ENCODE results near the gene WDR20. TPM values are rescaled to one million over a fixed set of nuclear protein-coding genes. Genes with fewer than 3 reads are reported as not detected.

WDR20 gene
- polyA plus RNA-seq, 1 of the 3 experiments (the other 2 are of a cell fraction), result 12.4 TPM

- Histone ChIP-seq H3F3A (replicated peaks; ENCODE audit: insufficient read depth) (peaks cover 5% of the 10 kb centered on the region), H3K9me3 (no peaks in the 10 kb centered on the region), H2AFZ (ENCODE audit: low read depth) (no peak overlapping the region), H4K20me1 (ENCODE audit: insufficient read depth) (peaks cover 66% of the 10 kb centered on the region), H3K9me2 (no peaks in the 10 kb centered on the region), H3K4me1 (ENCODE audit: control insufficient read depth in 1 of 2, insufficient read depth in 2 of 2, low read depth in 1 of 2, low read length in 1 of 2) (peaks cover 3 to 7% of the 10 kb centered on the region in 2 experiments; a peak in 2 of 4 replicates), H3K36me3 (replicated peaks in 1 of 2; ENCODE audit: control insufficient read depth in 1 of 2, insufficient read depth in 2 of 2, low read length in 1 of 2) (no peaks in the 10 kb centered on the region), H3K4me2 (no peak overlapping the region), H3K9ac (no peak overlapping the region), H3K27ac (ENCODE audit: low read depth in 2 of 2, low read length in 1 of 2) (no peak overlapping the region), H3K4me3 (ENCODE audit: low read depth in 2 of 2, low read length in 1 of 2) (no peak overlapping the region), H3K27me3 (ENCODE audit: insufficient read depth) (no peaks in the 10 kb centered on the region), H3K79me2 (ENCODE audit: insufficient read depth) (peaks cover 88% of the 10 kb centered on the region)
- POLR2A ChIA-PET, result no interaction called here
- WGBS (ENCODE audit: low lambda C conversion rate), result 94% methylated on average over 4 of the region's 4 CpGs
- CTCF ChIA-PET, result interaction anchor here (1.4 to 1.6 kb wide), 2 partner anchors 15 to 154 kb away, joined by 3 to 4 read pairs; no protein-coding TSS in a partner anchor
- DNase-seq, result no peak
- TF ChIP-seq, protein P1, sequence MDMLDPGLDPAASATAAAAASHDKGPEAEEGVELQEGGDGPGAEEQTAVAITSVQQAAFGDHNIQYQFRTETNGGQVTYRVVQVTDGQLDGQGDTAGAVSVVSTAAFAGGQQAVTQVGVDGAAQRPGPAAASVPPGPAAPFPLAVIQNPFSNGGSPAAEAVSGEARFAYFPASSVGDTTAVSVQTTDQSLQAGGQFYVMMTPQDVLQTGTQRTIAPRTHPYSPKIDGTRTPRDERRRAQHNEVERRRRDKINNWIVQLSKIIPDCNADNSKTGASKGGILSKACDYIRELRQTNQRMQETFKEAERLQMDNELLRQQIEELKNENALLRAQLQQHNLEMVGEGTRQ (IDR thresholded peaks at IDR 0.05; ENCODE audit: borderline replicate concordance, low read depth, low read length), result no peak
- TF ChIP-seq RXRA (IDR thresholded peaks at IDR 0.05; ENCODE audit: borderline replicate concordance, low read depth) (no peak), EZH2phosphoT487 (IDR thresholded peaks at IDR 0.05; ENCODE audit: borderline replicate concordance, low read depth) (no peak), MAX (IDR thresholded peaks at IDR 0.05; ENCODE audit: low read depth) (no peak), ZBTB33 (IDR thresholded peaks at IDR 0.05; ENCODE audit: borderline replicate concordance, low read depth) (no peak), MEF2A (IDR thresholded peaks at IDR 0.05; ENCODE audit: borderline replicate concordance, low read depth) (no peak), MXI1 (IDR thresholded peaks at IDR 0.05; ENCODE audit: low read depth, low read length) (no peak), NRF1 (IDR thresholded peaks at IDR 0.05; ENCODE audit: low read depth, low read length) (no peak), RCOR1 (IDR thresholded peaks at IDR 0.05; ENCODE audit: low read length) (no peak), RFX5 (IDR thresholded peaks at IDR 0.05; ENCODE audit: low read length) (no peak), TCF12 (IDR thresholded peaks at IDR 0.05) (no peak), FOXJ3 (CRISPR knock-in tag; IDR thresholded peaks at IDR 0.05) (no peak)
- TF ChIP-seq, protein P2, sequence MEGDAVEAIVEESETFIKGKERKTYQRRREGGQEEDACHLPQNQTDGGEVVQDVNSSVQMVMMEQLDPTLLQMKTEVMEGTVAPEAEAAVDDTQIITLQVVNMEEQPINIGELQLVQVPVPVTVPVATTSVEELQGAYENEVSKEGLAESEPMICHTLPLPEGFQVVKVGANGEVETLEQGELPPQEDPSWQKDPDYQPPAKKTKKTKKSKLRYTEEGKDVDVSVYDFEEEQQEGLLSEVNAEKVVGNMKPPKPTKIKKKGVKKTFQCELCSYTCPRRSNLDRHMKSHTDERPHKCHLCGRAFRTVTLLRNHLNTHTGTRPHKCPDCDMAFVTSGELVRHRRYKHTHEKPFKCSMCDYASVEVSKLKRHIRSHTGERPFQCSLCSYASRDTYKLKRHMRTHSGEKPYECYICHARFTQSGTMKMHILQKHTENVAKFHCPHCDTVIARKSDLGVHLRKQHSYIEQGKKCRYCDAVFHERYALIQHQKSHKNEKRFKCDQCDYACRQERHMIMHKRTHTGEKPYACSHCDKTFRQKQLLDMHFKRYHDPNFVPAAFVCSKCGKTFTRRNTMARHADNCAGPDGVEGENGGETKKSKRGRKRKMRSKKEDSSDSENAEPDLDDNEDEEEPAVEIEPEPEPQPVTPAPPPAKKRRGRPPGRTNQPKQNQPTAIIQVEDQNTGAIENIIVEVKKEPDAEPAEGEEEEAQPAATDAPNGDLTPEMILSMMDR (IDR thresholded peaks at IDR 0.05), result no peak
- TF ChIP-seq, protein P3, sequence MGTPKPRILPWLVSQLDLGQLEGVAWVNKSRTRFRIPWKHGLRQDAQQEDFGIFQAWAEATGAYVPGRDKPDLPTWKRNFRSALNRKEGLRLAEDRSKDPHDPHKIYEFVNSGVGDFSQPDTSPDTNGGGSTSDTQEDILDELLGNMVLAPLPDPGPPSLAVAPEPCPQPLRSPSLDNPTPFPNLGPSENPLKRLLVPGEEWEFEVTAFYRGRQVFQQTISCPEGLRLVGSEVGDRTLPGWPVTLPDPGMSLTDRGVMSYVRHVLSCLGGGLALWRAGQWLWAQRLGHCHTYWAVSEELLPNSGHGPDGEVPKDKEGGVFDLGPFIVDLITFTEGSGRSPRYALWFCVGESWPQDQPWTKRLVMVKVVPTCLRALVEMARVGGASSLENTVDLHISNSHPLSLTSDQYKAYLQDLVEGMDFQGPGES (IDR thresholded peaks at IDR 0.05; ENCODE audit: low read depth, low read length), result no peak
- TF ChIP-seq, protein P4, sequence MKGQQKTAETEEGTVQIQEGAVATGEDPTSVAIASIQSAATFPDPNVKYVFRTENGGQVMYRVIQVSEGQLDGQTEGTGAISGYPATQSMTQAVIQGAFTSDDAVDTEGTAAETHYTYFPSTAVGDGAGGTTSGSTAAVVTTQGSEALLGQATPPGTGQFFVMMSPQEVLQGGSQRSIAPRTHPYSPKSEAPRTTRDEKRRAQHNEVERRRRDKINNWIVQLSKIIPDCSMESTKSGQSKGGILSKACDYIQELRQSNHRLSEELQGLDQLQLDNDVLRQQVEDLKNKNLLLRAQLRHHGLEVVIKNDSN (IDR thresholded peaks at IDR 0.05; ENCODE audit: borderline replicate concordance, low read depth), result no peak
These were observed 20.1 kb downstream of the WDR20 start for GRCh38 chr14:102159841-102160240.
